ENCODE results near the gene GPR161. TPM values are rescaled to one million over a fixed set of nuclear protein-coding genes. Genes with fewer than 3 reads are reported as not detected.
"Not testable (repeated sequence)": the region's sequence is repeated elsewhere in the genome, so short reads cannot be mapped to it uniquely, and the experiment has no call there.

Gene GPR161
- total and polyA plus RNA-seq, 8 donors, result 9.3 to 37.7 (median 26.6) TPM

GRCh38 chr1:168159251-168159650, 22.5 kb upstream of the GPR161 start:
- intact Hi-C loops (cut with DNase I), result no loop called here
- DNase-seq (no peak), ATAC-seq (no peak)
- Histone ChIP-seq H3K4me1 (no peaks in the 10 kb centered on the region), H3K4me3 (no peak overlapping the region), H3K27ac (no peak overlapping the region), H3K36me3 (no peaks in the 10 kb centered on the region), H3K27me3 (no peaks in the 10 kb centered on the region), H3K9me3 (peaks cover 0 to 37% of the 10 kb centered on the region in 2 donors)
- no peak for TF ChIP-seq CTCF (IDR thresholded peaks at IDR 0.05)

- H3K9me3 ChIP-seq, result peaks cover 0 to 37% of the 10 kb centered on the region in 2 donors
- H3K4me1 ChIP-seq, result no peaks in the 10 kb centered on the region
- DNase-seq, result no peak
- H3K36me3 ChIP-seq, result no peaks in the 10 kb centered on the region
- no peaks in the 10 kb centered on the region for H3K27me3 ChIP-seq
- TF ChIP-seq CTCF (IDR thresholded peaks at IDR 0.05), result no peak
- intact Hi-C loops (cut with DNase I), result no loop called here
- H3K4me3 ChIP-seq, result no peak overlapping the region
- no peak for ATAC-seq
- no peak overlapping the region for H3K27ac ChIP-seq
Observed at GRCh38 chr1:168157638-168158037, 20.9 kb upstream of the GPR161 start.

- no peak for DNase-seq
- H3K9me3 ChIP-seq, result peaks cover 0 to 37% of the 10 kb centered on the region in 2 donors
- intact Hi-C loops (cut with DNase I), result no loop called here
- no peaks in the 10 kb centered on the region for H3K4me1 ChIP-seq
- no peaks in the 10 kb centered on the region for H3K27me3 ChIP-seq
- H3K4me3 ChIP-seq, result no peak overlapping the region
- H3K27ac ChIP-seq, result no peak overlapping the region
- TF ChIP-seq CTCF (IDR thresholded peaks at IDR 0.05), result no peak
- no peaks in the 10 kb centered on the region for H3K36me3 ChIP-seq
- no peak for ATAC-seq
Observed at GRCh38 chr1:168155910-168156309, 19.2 kb upstream of the GPR161 start.

- H3K4me3 ChIP-seq; H3K27ac ChIP-seq; ATAC-seq; intact Hi-C loops (cut with DNase I); DNase-seq; H3K27me3 ChIP-seq; H3K36me3 ChIP-seq; H3K4me1 ChIP-seq: not testable (repeated sequence)
- H3K9me3 ChIP-seq, result peaks cover 0 to 25% of the 10 kb centered on the region in 2 donors
Observed at GRCh38 chr1:168154707-168155106, 18.0 kb upstream of the GPR161 start.

GRCh38 chr1:168151935-168152334, 15.2 kb upstream of the GPR161 start:
- Histone ChIP-seq H3K36me3 (no peaks in the 10 kb centered on the region), H3K4me1 (no peaks in the 10 kb centered on the region), H3K4me3 (no peak overlapping the region), H3K27me3 (no peaks in the 10 kb centered on the region), H3K27ac (no peak overlapping the region), H3K9me3 (peaks cover 0 to 4% of the 10 kb centered on the region in 2 donors)
- intact Hi-C loops (cut with DNase I), result no loop called here
- DNase-seq, result no peak
- no peak for ATAC-seq
- no peak for TF ChIP-seq CTCF (IDR thresholded peaks at IDR 0.05)

- no peak for TF ChIP-seq CTCF (IDR thresholded peaks at IDR 0.05)
- ATAC-seq (no peak), DNase-seq (no peak)
- H3K9me3 ChIP-seq, result no peaks in the 10 kb centered on the region
- no peak overlapping the region for H3K4me3 ChIP-seq
- H3K27me3 ChIP-seq, result no peaks in the 10 kb centered on the region
- peaks cover 0 to 5% of the 10 kb centered on the region in 2 donors for H3K4me1 ChIP-seq
- intact Hi-C loops (cut with DNase I), result no loop called here
- H3K36me3 ChIP-seq, result no peaks in the 10 kb centered on the region
- H3K27ac ChIP-seq, result no peak overlapping the region
Observed at GRCh38 chr1:168150283-168150682, 13.6 kb upstream of the GPR161 start.

Measured in left lung (tissue), 10 donors.